Cortex of kidney (tissue), 1 donor: ENCODE results near the gene ADAMTSL3.

Experiments
- DNase-seq: peaks from one replicate; lab custom pipeline; 2025; lab: John Stamatoyannopoulos, UW

The ADAMTSL3 gene

GRCh38 chr15:83871808-83872559 lies 218.1 kb downstream of the ADAMTSL3 start:
- DNase-seq, result no peak

GRCh38 chr15:83873966-83874365 lies 220.0 kb downstream of the ADAMTSL3 start:
- DNase-seq, result no peak

- DNase-seq, result no peak
Measured at GRCh38 chr15:83880529-83880928, 226.6 kb downstream of the ADAMTSL3 start.

- DNase-seq, result no peak
Measured at GRCh38 chr15:83881156-83881555, 227.2 kb downstream of the ADAMTSL3 start.

- no peak for DNase-seq
Measured at GRCh38 chr15:83886321-83886720, 232.4 kb downstream of the ADAMTSL3 start.

GRCh38 chr15:83887404-83887803 lies 233.5 kb downstream of the ADAMTSL3 start:
- DNase-seq, result no peak

- DNase-seq, result no peak
Measured at GRCh38 chr15:83887961-83888360, 234.0 kb downstream of the ADAMTSL3 start.

GRCh38 chr15:83889995-83890394 lies 236.1 kb downstream of the ADAMTSL3 start:
- no peak for DNase-seq

- DNase-seq, result no peak
Measured at GRCh38 chr15:83890587-83890986, 236.7 kb downstream of the ADAMTSL3 start.

- no peak for DNase-seq
Measured at GRCh38 chr15:83892498-83892897, 238.6 kb downstream of the ADAMTSL3 start.

- DNase-seq, result no peak
Measured at GRCh38 chr15:83893308-83893707, 239.4 kb downstream of the ADAMTSL3 start.

GRCh38 chr15:83897037-83897436 lies 243.1 kb downstream of the ADAMTSL3 start:
- DNase-seq, result no peak

GRCh38 chr15:83898361-83898760 lies 244.4 kb downstream of the ADAMTSL3 start:
- no peak for DNase-seq

GRCh38 chr15:83899670-83900069 lies 245.7 kb downstream of the ADAMTSL3 start:
- no peak for DNase-seq

- no peak for DNase-seq
Measured at GRCh38 chr15:83904107-83905040, 250.5 kb downstream of the ADAMTSL3 start.

GRCh38 chr15:83905556-83906273 lies 251.8 kb downstream of the ADAMTSL3 start:
- DNase-seq, result no peak

GRCh38 chr15:83911345-83911744 lies 257.4 kb downstream of the ADAMTSL3 start:
- no peak for DNase-seq

- no peak for DNase-seq
Measured at GRCh38 chr15:83912343-83912742, 258.4 kb downstream of the ADAMTSL3 start.

- no peak for DNase-seq
Measured at GRCh38 chr15:83913034-83913632, 259.2 kb downstream of the ADAMTSL3 start.

GRCh38 chr15:83914906-83915305 lies 261.0 kb downstream of the ADAMTSL3 start:
- no peak for DNase-seq

- no peak for DNase-seq
Measured at GRCh38 chr15:83917432-83917831, 263.5 kb downstream of the ADAMTSL3 start.

- no peak for DNase-seq
Measured at GRCh38 chr15:83918011-83918410, 264.1 kb downstream of the ADAMTSL3 start.
